ENCODE measurements around the gene EDEM2.

- TF ChIP-seq EZH2 (IDR thresholded peaks at IDR 0.05), result no peak
- TF ChIP-seq POLR2AphosphoS5 (IDR thresholded peaks at IDR 0.05; ENCODE audit: borderline replicate concordance, low read depth, low read length), result no peak
- no peak for TF ChIP-seq FOXP2 (optimal IDR thresholded peaks at IDR 0.05; ENCODE audit: control extremely low read depth, extremely low read length, insufficient read depth)
Observed at GRCh38 chr20:35133735-35134134, 13.4 kb downstream of the EDEM2 start.
